GM23338 (cell line): Measurements from ENCODE around the gene KIT. TPM values are rescaled to one million over a fixed set of nuclear protein-coding genes. Genes with fewer than 3 reads are reported as not detected.

Experiments
- ATAC-seq: fragments of 200-7000 bp; cut with Tn5 transposase; 3 replicates; pipeline ENCODE4 v1.9.1; 2020
- DNase-seq: peaks from one replicate; pipeline ENCODE4 v3.0.0-alpha.2; 2015; ENCODE audit warnings: low spot score
- H2AFZ ChIP-seq: fragments of 200-600 bp; sonication (generic); 2 replicates; pipeline ENCODE4 v1.8.0; 2016; ENCODE audit warnings: antibody characterized with exemption, mild to moderate bottlenecking, moderate library complexity
- H3F3A ChIP-seq: fragments of 200-600 bp; sonication (generic); replicated peaks from 2 replicates; pipeline ENCODE4 v1.8.0; 2017; ENCODE audit warnings: antibody characterized with exemption, mixed run types, low read depth
- H3K27ac ChIP-seq: fragments of 200-600 bp; sonication (generic); 2 replicates; pipeline ENCODE4 v1.6.1; 2016; ENCODE audit warnings: low read depth
- H3K27me3 ChIP-seq: fragments of 200-600 bp; sonication (generic); 2 replicates; pipeline ENCODE4 v1.8.0; 2016; ENCODE audit warnings: mild to moderate bottlenecking, mixed run types, moderate library complexity; ENCODE audit not compliant: insufficient read depth
- H3K36me3 ChIP-seq: fragments of 200-600 bp; sonication (generic); 2 replicates; pipeline ENCODE4 v1.8.0; 2016; ENCODE audit warnings: mild to moderate bottlenecking; ENCODE audit not compliant: insufficient read depth
- H3K4me1 ChIP-seq: fragments of 200-600 bp; sonication (generic); 2 replicates; pipeline ENCODE4 v1.8.0; 2016; ENCODE audit warnings: mild to moderate bottlenecking, moderate library complexity; ENCODE audit not compliant: insufficient read depth
- H3K4me2 ChIP-seq: fragments of 200-600 bp; sonication (generic); 2 replicates; pipeline ENCODE4 v1.7.1; 2017; ENCODE audit warnings: mixed run types
- H3K4me3 ChIP-seq: fragments of 200-600 bp; sonication (generic); 2 replicates; pipeline ENCODE4 v1.6.1; 2016; ENCODE audit warnings: mixed run types
- H3K79me2 ChIP-seq: fragments of 200-600 bp; sonication (generic); replicated peaks from 2 replicates; pipeline ENCODE4 v1.8.0; 2017; ENCODE audit warnings: mild to moderate bottlenecking; ENCODE audit not compliant: insufficient read depth
- H3K9me2 ChIP-seq: fragments of 200-600 bp; sonication (generic); 2 replicates; pipeline ENCODE4 v1.8.0; 2017; ENCODE audit not compliant: insufficient read depth
- H4K20me1 ChIP-seq: fragments of 200-600 bp; sonication (generic); replicated peaks from 2 replicates; pipeline ENCODE4 v1.8.0; 2017; ENCODE audit warnings: mild to moderate bottlenecking; ENCODE audit not compliant: insufficient read depth
- H3K27ac Mint-ChIP-seq: 2 replicates; pipeline ENCODE4 v1.8.0; 2020; ENCODE audit warnings: inconsistent platforms, mild to moderate bottlenecking, moderate library complexity, mixed read lengths
- H3K27me3 Mint-ChIP-seq: 3 replicates; pipeline ENCODE4 v1.8.0; 2022; ENCODE audit warnings: low read depth, mild to moderate bottlenecking, moderate library complexity, mixed read lengths, inconsistent platforms; ENCODE audit not compliant: insufficient read depth, poor library complexity
- H3K36me3 Mint-ChIP-seq: 3 replicates; pipeline ENCODE4 v1.8.0; 2021; ENCODE audit warnings: low read depth, mild to moderate bottlenecking, inconsistent platforms, moderate library complexity, mixed read lengths
- H3K4me1 Mint-ChIP-seq: 3 replicates; pipeline ENCODE4 v1.8.0; 2020; ENCODE audit warnings: mild to moderate bottlenecking, inconsistent platforms, mixed read lengths
- H3K4me3 Mint-ChIP-seq: 3 replicates; pipeline ENCODE4 v1.8.0; 2021; ENCODE audit warnings: moderate library complexity, mild to moderate bottlenecking, inconsistent platforms, mixed read lengths
- H3K9me3 Mint-ChIP-seq: 3 replicates; pipeline ENCODE4 v1.8.0; 2020; ENCODE audit warnings: moderate library complexity, mild to moderate bottlenecking, inconsistent platforms, mixed read lengths
- EZH2 ChIP-seq: fragments of 200-600 bp; sonication (generic); IDR thresholded peaks from one replicate; pipeline ENCODE4 v1.8.0; 2017; ENCODE audit warnings: antibody characterized with exemption, mild to moderate bottlenecking, low read depth; ENCODE audit not compliant: unreplicated experiment
- JUNB ChIP-seq: IDR thresholded peaks from one replicate; pipeline ENCODE4 v1.6.1; 2016; ENCODE audit warnings: antibody characterized with exemption; ENCODE audit not compliant: unreplicated experiment
- NANOG ChIP-seq: IDR thresholded peaks from 2 replicates; pipeline ENCODE4 v1.6.1; 2016; ENCODE audit warnings: antibody characterized with exemption, borderline replicate concordance
- REST ChIP-seq: IDR thresholded peaks from one replicate; pipeline ENCODE4 v1.6.1; 2018; ENCODE audit warnings: antibody characterized with exemption; ENCODE audit not compliant: unreplicated experiment
- STAT1 ChIP-seq: IDR thresholded peaks from one replicate; pipeline ENCODE4 v1.6.1; 2016; ENCODE audit warnings: antibody characterized with exemption; ENCODE audit not compliant: unreplicated experiment
- ZNF114 ChIP-seq: fragments of 250-450 bp; sonication (Bioruptor Pico); IDR thresholded peaks from 2 replicates; pipeline ENCODE4 v1.5.0; 2020; ENCODE audit warnings: mild to moderate bottlenecking, moderate library complexity
- ZNF331 ChIP-seq: fragments of 250-450 bp; sonication (Bioruptor Pico); IDR thresholded peaks from 2 replicates; pipeline ENCODE4 v1.5.0; 2020; ENCODE audit warnings: low read depth, mild to moderate bottlenecking, moderate library complexity
- ZNF462 ChIP-seq: fragments of 250-450 bp; sonication (Bioruptor Pico); IDR thresholded peaks from 2 replicates; pipeline ENCODE4 v1.5.0; 2020; ENCODE audit warnings: mild to moderate bottlenecking, moderate library complexity
- polyA plus RNA-seq: library from polyadenylated mRNA; unstranded; fragments of >200 nt; fragmentation: Nextera tagmentation; extraction: Ambion mirVana; gene quantifications from 2 replicates; pipeline ENCODE4 v1.2.1, GENCODE V29; 2016
- total RNA-seq: library from RNA; depleted of rRNA; stranded (reverse); fragments of >200 nt; shearing (Covaris generic); gene quantifications from 2 replicates; pipeline ENCODE4 v1.2.3, GENCODE V29; 2014
- TF ChIP-seq, protein P1 (sequence below): IDR thresholded peaks from 2 replicates; pipeline ENCODE4 v1.6.1; 2016; ENCODE audit warnings: antibody characterized with exemption
- TF ChIP-seq, protein P2 (sequence below), 2 experiments: fragments of 200-600 bp in 1 of 2; sonication (generic) in 1 of 2; conservative IDR thresholded peaks; 2 replicates each; pipeline versions ENCODE4 v1.5.1 to v1.6.1; 2016 to 2017; ENCODE audit warnings: antibody characterized with exemption in 2 of 2, low read depth in 2 of 2, mild to moderate bottlenecking in 2 of 2, moderate library complexity in 1 of 2

The KIT gene
- total and polyA plus RNA-seq, 2 experiments from 2014 or later, result 9.0 to 28.4 TPM

DNA sequence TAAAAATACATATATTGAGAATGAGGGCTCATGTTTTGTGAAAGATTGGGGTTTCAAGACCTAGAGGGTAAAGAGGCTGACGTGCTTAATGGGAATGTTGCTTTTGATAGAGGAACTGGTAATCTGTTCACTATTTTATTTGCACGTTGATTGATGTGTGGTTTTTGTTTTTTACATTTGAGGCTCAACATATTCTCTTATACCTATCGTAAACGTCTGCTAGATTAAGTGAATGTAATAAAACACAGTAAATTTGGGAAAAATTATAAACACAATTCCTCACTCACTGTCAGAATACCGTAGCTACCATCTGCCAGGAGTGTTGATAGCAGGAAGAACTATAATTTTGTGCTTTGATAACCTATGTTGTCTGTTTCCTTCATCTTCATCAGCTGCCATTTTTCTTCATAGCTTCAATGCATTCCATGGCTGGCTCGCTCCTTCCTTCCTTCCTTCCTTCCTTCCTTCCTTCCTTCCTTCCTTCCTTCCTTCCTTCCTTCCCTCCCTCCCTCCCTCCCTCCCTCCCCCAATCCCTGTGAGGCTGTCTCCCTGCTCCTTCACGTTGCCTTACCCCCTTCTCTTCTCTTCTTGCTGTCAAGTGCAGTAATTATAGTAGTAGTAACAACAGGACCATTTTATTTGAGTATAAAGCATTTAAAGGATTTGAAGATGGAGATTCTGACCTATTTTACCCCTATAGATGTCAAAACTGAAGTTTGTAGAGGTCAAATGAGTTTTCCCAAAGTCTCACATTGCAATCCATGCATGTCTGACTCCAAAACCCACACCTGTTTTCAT, 20.3 kb downstream of the KIT start (continued):
- no peak for TF ChIP-seq JUNB
- no peak for TF ChIP-seq REST
- TF ChIP-seq, protein P1, sequence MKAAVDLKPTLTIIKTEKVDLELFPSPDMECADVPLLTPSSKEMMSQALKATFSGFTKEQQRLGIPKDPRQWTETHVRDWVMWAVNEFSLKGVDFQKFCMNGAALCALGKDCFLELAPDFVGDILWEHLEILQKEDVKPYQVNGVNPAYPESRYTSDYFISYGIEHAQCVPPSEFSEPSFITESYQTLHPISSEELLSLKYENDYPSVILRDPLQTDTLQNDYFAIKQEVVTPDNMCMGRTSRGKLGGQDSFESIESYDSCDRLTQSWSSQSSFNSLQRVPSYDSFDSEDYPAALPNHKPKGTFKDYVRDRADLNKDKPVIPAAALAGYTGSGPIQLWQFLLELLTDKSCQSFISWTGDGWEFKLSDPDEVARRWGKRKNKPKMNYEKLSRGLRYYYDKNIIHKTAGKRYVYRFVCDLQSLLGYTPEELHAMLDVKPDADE, result no peak
- no peak for TF ChIP-seq ZNF331
- TF ChIP-seq ZNF114 (CRISPR knock-in tag), result no peak
- no peak for TF ChIP-seq STAT1
- TF ChIP-seq EZH2, result no peak
- TF ChIP-seq, protein P2, sequence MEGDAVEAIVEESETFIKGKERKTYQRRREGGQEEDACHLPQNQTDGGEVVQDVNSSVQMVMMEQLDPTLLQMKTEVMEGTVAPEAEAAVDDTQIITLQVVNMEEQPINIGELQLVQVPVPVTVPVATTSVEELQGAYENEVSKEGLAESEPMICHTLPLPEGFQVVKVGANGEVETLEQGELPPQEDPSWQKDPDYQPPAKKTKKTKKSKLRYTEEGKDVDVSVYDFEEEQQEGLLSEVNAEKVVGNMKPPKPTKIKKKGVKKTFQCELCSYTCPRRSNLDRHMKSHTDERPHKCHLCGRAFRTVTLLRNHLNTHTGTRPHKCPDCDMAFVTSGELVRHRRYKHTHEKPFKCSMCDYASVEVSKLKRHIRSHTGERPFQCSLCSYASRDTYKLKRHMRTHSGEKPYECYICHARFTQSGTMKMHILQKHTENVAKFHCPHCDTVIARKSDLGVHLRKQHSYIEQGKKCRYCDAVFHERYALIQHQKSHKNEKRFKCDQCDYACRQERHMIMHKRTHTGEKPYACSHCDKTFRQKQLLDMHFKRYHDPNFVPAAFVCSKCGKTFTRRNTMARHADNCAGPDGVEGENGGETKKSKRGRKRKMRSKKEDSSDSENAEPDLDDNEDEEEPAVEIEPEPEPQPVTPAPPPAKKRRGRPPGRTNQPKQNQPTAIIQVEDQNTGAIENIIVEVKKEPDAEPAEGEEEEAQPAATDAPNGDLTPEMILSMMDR (conservative IDR thresholded peaks at IDR 0.05; ENCODE audit: low read depth in 2 of 2), result no peak
- TF ChIP-seq NANOG, result no peak

DNA sequence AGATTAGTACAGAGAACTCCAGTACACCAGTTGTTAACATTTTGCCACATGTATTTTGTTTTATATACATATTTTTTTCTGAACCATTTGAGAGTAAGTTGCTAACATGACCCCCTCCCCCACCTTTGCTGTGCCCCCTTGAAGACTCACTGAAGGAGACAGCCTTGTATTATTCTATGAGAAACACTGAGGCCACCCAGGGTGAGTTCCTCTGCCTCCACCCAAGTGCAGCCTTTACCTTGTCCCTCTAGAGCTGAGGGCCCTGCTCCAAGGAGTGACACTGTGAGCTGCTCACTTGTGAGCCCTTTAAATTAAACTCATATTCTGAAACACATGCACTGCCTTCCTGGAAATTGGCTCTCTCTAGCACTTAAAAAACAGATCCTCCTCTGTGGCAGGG, 21.1 kb downstream of the KIT start:
- no peak overlapping the region for H3K4me3 ChIP-seq
- no peak for TF ChIP-seq ZNF462 (CRISPR knock-in tag)

More for the DNA sequence above, 21.1 kb downstream of the KIT start:
- H3K4me2 ChIP-seq, result peak overlapping the region; percentile 70
- no peak overlapping the region for H3K27ac ChIP-seq
- H3K4me1 Mint-ChIP-seq, result peaks cover 53% of the 10 kb centered on the region
- H3K36me3 ChIP-seq, result no peaks in the 10 kb centered on the region
- peaks cover 61% of the 10 kb centered on the region for H3K79me2 ChIP-seq
- H3K9me3 Mint-ChIP-seq, result no peaks in the 10 kb centered on the region
- peak overlapping the region; percentile 83 for H3K27ac Mint-ChIP-seq
- no peak overlapping the region for H2AFZ ChIP-seq
- DNase-seq, result peak; percentile 26
- 0 out of 3 replicates have a peak overlapping the region, but pooled peaks have one; percentile 7 for H3K4me3 Mint-ChIP-seq
- ATAC-seq, result peak; percentile 70
- no peaks in the 10 kb centered on the region for H3K27me3 ChIP-seq
- H3F3A ChIP-seq, result no peaks in the 10 kb centered on the region
- no peaks in the 10 kb centered on the region for H3K36me3 Mint-ChIP-seq
- no peaks in the 10 kb centered on the region for H3K9me2 ChIP-seq
- peaks cover 48% of the 10 kb centered on the region for H3K4me1 ChIP-seq
- H4K20me1 ChIP-seq, result 0 out of 2 replicates have a peak, but pooled peaks cover 7% of the 10 kb centered on the region
- peaks cover 8% of the 10 kb centered on the region for H3K27me3 Mint-ChIP-seq
